Neural progenitor cell (in vitro differentiated cells): ENCODE data around the gene CBR3. TPM values are rescaled to one million over a fixed set of nuclear protein-coding genes. Genes with fewer than 3 reads are reported as not detected.

Source experiments
- DNase-seq: peaks from one replicate; pipeline ENCODE4 v3.0.0-alpha.2; 2016; ENCODE audit warnings: low spot score
- H2AFZ ChIP-seq: fragments of 200-600 bp; sonication (generic); replicated peaks from 2 replicates; pipeline ENCODE4 v1.6.1; 2016; ENCODE audit warnings: antibody characterized with exemption
- H3F3A ChIP-seq: fragments of 200-600 bp; sonication (generic); 2 replicates; pipeline ENCODE4 v1.6.1; 2016; ENCODE audit warnings: antibody characterized with exemption, low read depth
- H3K27ac ChIP-seq: fragments of 200-600 bp; sonication (generic); 2 replicates; pipeline ENCODE4 v1.5.1; 2016; ENCODE audit warnings: mild to moderate bottlenecking
- H3K27me3 ChIP-seq: fragments of 200-600 bp; sonication (generic); 2 replicates; pipeline ENCODE4 v1.6.1; 2016; ENCODE audit warnings: mild to moderate bottlenecking, moderate library complexity
- H3K36me3 ChIP-seq: fragments of 200-600 bp; sonication (generic); 2 replicates; pipeline ENCODE4 v1.5.1; 2016
- H3K4me1 ChIP-seq: fragments of 200-600 bp; sonication (generic); 2 replicates; pipeline ENCODE4 v1.6.1; 2016; ENCODE audit warnings: mixed run types
- H3K4me2 ChIP-seq: fragments of 200-600 bp; sonication (generic); 2 replicates; pipeline ENCODE4 v1.6.1; 2016
- H3K4me3 ChIP-seq: fragments of 200-600 bp; sonication (generic); 2 replicates; pipeline ENCODE4 v1.5.1; 2016
- H3K79me2 ChIP-seq: fragments of 200-600 bp; sonication (generic); 2 replicates; pipeline ENCODE4 v1.6.1; 2016; ENCODE audit warnings: low read depth
- H3K9ac ChIP-seq: fragments of 200-600 bp; sonication (generic); 2 replicates; pipeline ENCODE4 v1.6.1; 2016
- H3K9me3 ChIP-seq: fragments of 200-600 bp; sonication (generic); 2 replicates; pipeline ENCODE4 v1.5.1; 2016; ENCODE audit warnings: low read depth
- H4K20me1 ChIP-seq: fragments of 200-600 bp; sonication (generic); 2 replicates; pipeline ENCODE4 v1.6.1; 2016; ENCODE audit warnings: low read depth
- H3K27ac Mint-ChIP-seq: 3 replicates; pipeline ENCODE4 v1.8.0; 2021; ENCODE audit warnings: mixed read lengths
- H3K27me3 Mint-ChIP-seq: 2 replicates; pipeline ENCODE4 v1.8.0; 2022; ENCODE audit warnings: low read depth, mild to moderate bottlenecking, inconsistent platforms, moderate library complexity, mixed read lengths; ENCODE audit not compliant: insufficient read depth
- H3K36me3 Mint-ChIP-seq: 3 replicates; pipeline ENCODE4 v1.8.0; 2021; ENCODE audit warnings: mixed read lengths
- H3K4me1 Mint-ChIP-seq: 3 replicates; pipeline ENCODE4 v1.8.0; 2021; ENCODE audit warnings: mixed read lengths
- H3K4me3 Mint-ChIP-seq: 3 replicates; pipeline ENCODE4 v1.8.0; 2021; ENCODE audit warnings: mild to moderate bottlenecking, moderate library complexity, mixed read lengths
- H3K9me3 Mint-ChIP-seq: 3 replicates; pipeline ENCODE4 v1.8.0; 2020; ENCODE audit warnings: mixed read lengths
- EZH2 ChIP-seq: fragments of 200-600 bp; sonication (generic); IDR thresholded peaks from 2 replicates; pipeline ENCODE4 v1.6.1; 2017; ENCODE audit warnings: antibody characterized with exemption, mild to moderate bottlenecking, moderate library complexity
- EZH2phosphoT487 ChIP-seq: fragments of 200-600 bp; sonication (generic); IDR thresholded peaks from 2 replicates; pipeline ENCODE4 v1.6.1; 2017; ENCODE audit warnings: antibody characterized with exemption
- total RNA-seq: library from RNA; depleted of rRNA; stranded (reverse); fragments of >200 nt; gene quantifications from 2 replicates; pipeline ENCODE4 v1.2.3, GENCODE V29; 2015; ENCODE audit warnings: low replicate concordance
- TF ChIP-seq, protein P1 (sequence below): fragments of 200-600 bp; sonication (generic); IDR thresholded peaks from 2 replicates; pipeline ENCODE4 v1.5.1; 2017; ENCODE audit warnings: antibody characterized with exemption, mild to moderate bottlenecking

Gene CBR3
- total RNA-seq, 1 donor from 2014 or later: not detected

GRCh38 chr21:36170823-36171222 lies 35.9 kb downstream of the CBR3 start:
- H3K27ac ChIP-seq: no peak overlapping the region
- DNase-seq: no peak
- H3K36me3 Mint-ChIP-seq: peaks cover 15% of the 10 kb centered on the region
- no peaks in the 10 kb centered on the region for H3K27me3 ChIP-seq
- peaks cover 6% of the 10 kb centered on the region for H3K4me1 Mint-ChIP-seq
- peaks cover 3% of the 10 kb centered on the region for H3K27me3 Mint-ChIP-seq
- no peak overlapping the region for H3K9ac ChIP-seq
- TF ChIP-seq, protein P1, sequence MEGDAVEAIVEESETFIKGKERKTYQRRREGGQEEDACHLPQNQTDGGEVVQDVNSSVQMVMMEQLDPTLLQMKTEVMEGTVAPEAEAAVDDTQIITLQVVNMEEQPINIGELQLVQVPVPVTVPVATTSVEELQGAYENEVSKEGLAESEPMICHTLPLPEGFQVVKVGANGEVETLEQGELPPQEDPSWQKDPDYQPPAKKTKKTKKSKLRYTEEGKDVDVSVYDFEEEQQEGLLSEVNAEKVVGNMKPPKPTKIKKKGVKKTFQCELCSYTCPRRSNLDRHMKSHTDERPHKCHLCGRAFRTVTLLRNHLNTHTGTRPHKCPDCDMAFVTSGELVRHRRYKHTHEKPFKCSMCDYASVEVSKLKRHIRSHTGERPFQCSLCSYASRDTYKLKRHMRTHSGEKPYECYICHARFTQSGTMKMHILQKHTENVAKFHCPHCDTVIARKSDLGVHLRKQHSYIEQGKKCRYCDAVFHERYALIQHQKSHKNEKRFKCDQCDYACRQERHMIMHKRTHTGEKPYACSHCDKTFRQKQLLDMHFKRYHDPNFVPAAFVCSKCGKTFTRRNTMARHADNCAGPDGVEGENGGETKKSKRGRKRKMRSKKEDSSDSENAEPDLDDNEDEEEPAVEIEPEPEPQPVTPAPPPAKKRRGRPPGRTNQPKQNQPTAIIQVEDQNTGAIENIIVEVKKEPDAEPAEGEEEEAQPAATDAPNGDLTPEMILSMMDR: no peak
- TF ChIP-seq EZH2 (no peak), EZH2phosphoT487 (no peak)
- no peak overlapping the region for H3K4me2 ChIP-seq
- H3F3A ChIP-seq: no peaks in the 10 kb centered on the region
- H4K20me1 ChIP-seq: peaks cover 2% of the 10 kb centered on the region
- no peak overlapping the region for H2AFZ ChIP-seq
- H3K4me3 Mint-ChIP-seq: no peak overlapping the region
- no peaks in the 10 kb centered on the region for H3K36me3 ChIP-seq
- H3K27ac Mint-ChIP-seq: no peak overlapping the region
- no peaks in the 10 kb centered on the region for H3K9me3 ChIP-seq
- no peak overlapping the region for H3K4me3 ChIP-seq
- H3K4me1 ChIP-seq: no peaks in the 10 kb centered on the region
- no peaks in the 10 kb centered on the region for H3K79me2 ChIP-seq
- H3K9me3 Mint-ChIP-seq: no peaks in the 10 kb centered on the region

- no peaks in the 10 kb centered on the region for H3K9me3 Mint-ChIP-seq
- Histone ChIP-seq H3K79me2 (no peaks in the 10 kb centered on the region), H3K4me2 (no peak overlapping the region), H3K36me3 (no peaks in the 10 kb centered on the region), H3K9ac (no peak overlapping the region), H3K27me3 (no peaks in the 10 kb centered on the region), H2AFZ (no peak overlapping the region), H4K20me1 (peaks cover 2% of the 10 kb centered on the region), H3K27ac (no peak overlapping the region), H3K9me3 (no peaks in the 10 kb centered on the region), H3K4me1 (no peaks in the 10 kb centered on the region), H3F3A (no peaks in the 10 kb centered on the region), H3K4me3 (no peak overlapping the region)
- TF ChIP-seq EZH2phosphoT487 (no peak), EZH2 (no peak)
- TF ChIP-seq, protein P1: no peak
- H3K4me3 Mint-ChIP-seq: no peak overlapping the region
- no peak for DNase-seq
- peaks cover 15% of the 10 kb centered on the region for H3K36me3 Mint-ChIP-seq
- H3K27ac Mint-ChIP-seq: no peak overlapping the region
- peaks cover 3% of the 10 kb centered on the region for H3K27me3 Mint-ChIP-seq
- H3K4me1 Mint-ChIP-seq: peaks cover 6% of the 10 kb centered on the region
Measured at GRCh38 chr21:36171336-36171735, 36.5 kb downstream of the CBR3 start.

DNA sequence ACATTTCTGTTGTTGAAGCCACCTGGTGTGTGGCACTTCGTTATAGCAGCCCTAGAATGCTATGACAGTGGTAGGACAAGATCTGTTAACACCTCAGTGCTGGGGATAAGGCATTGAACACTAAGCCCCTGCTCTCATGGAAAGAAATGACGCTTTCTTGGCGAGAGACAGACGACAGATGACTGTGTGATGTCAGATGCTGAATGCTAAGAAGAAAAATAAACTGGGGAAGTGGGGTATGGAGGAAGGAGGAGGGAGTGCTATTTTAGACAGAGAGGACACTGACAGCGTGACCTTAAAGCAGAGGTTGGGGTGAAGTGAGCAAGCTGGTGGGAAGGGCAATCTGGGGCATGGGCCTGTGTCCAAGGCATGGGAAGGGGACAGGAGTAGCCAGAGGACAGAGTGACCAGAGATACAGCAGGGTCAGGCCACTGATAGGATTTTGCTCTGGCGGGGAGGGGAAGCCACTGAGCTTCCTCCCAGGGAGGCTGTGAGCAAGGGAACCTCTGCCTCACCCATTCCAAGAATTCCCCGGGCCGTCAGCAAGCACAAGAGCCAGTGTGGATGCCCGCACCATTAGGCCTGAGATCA lies 37.0 kb downstream of the CBR3 start:
- Mint-ChIP-seq H3K9me3 (no peaks in the 10 kb centered on the region), H3K27ac (no peak overlapping the region), H3K4me1 (peaks cover 6% of the 10 kb centered on the region), H3K36me3 (peaks cover 13% of the 10 kb centered on the region), H3K4me3 (no peak overlapping the region), H3K27me3 (peaks cover 3% of the 10 kb centered on the region)
- no peak overlapping the region for H2AFZ ChIP-seq
- no peaks in the 10 kb centered on the region for H3K4me1 ChIP-seq
- H3F3A ChIP-seq: no peaks in the 10 kb centered on the region
- H3K36me3 ChIP-seq: no peaks in the 10 kb centered on the region
- no peak for TF ChIP-seq EZH2phosphoT487
- no peak for TF ChIP-seq EZH2
- TF ChIP-seq, protein P1: no peak
- H3K4me3 ChIP-seq: no peak overlapping the region
- no peak overlapping the region for H3K9ac ChIP-seq
- H4K20me1 ChIP-seq: peaks cover 2% of the 10 kb centered on the region
- H3K27me3 ChIP-seq: no peaks in the 10 kb centered on the region
- H3K79me2 ChIP-seq: no peaks in the 10 kb centered on the region
- no peak overlapping the region for H3K27ac ChIP-seq
- DNase-seq: no peak
- H3K9me3 ChIP-seq: no peaks in the 10 kb centered on the region
- no peak overlapping the region for H3K4me2 ChIP-seq
